DMS53 (cell line): ENCODE data around the gene FGGY.
"Not testable (repeated sequence)": the region's sequence is repeated elsewhere in the genome, so short reads cannot be mapped to it uniquely, and the experiment has no call there.

Source experiments
- DNase-seq: peaks from one replicate; lab custom pipeline; 2025; lab: John Stamatoyannopoulos, UW

FGGY gene

DNA sequence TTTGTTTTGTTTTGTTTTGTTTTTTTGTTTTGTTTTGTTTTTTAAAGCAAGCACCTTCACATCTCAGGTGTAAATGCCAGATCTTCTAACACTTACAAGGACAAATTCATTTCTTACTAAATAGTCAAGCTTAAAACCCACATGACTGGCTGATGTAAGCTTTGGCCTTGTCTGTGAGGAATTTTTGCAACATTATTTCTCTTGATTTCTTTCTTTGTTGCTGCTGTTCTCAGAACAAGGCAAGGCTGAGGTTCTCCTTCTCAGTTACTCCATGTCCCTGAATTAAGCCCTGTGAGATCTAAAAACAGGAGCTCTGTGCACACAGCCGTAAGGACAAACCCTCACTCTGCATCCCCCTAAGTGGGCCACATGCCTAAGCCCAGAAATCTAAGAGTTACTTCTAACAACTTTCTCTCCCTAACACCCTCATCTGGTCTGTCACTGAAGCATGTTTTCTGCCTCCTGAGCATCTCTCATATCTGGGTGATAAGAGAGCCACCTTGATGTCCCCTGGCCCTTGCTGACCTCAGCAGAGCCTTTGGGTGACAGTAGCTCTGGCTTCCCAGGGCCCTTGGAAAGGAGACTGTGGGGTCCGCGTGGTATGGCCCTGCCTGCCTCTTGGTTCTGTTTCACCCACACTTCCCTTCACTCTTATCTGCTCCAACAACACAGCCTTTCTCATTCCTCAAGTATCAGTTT, 436.7 kb downstream of the FGGY start:
- no peak for DNase-seq

DNA sequence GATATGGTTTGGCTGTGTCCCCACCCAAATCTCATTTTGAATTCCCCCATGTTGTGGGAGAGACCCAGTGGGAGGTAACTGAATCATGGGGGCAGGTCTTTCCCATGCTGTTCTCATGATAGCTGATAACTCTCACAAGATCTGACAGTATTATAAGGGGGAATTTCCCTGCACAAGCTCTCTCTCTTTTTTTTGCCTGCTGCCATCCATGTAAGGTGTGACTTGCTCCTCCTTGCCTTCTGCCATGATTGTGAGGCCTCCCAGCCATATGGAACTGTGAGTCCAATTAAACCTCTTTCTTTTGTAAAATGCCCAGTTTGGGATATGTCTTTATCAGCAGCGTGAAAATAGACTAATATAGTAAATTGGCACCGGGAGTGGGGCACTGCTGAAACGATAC, 439.0 kb downstream of the FGGY start:
- not testable (repeated sequence) for DNase-seq

DNA sequence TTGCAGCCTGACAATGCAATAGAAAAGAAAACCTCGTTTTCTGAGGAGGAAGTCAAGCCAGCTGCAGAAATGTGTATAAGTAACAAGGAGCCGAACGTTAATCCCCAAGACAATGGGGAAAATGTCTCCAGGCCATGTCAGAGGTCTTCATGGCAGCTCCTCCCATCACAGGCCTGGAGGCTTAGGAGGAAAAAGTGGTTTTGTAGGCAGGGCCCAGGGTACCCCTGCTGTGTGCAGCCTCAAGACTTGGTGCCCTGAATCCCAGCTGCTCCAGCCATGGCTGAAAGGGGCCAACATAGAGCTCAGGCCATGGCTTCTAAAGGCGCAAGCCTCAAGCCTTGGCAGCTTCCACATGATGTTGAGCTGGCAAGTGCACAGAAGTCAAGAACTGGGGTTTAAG, 439.9 kb downstream of the FGGY start:
- DNase-seq, result peak; percentile 14

DNA sequence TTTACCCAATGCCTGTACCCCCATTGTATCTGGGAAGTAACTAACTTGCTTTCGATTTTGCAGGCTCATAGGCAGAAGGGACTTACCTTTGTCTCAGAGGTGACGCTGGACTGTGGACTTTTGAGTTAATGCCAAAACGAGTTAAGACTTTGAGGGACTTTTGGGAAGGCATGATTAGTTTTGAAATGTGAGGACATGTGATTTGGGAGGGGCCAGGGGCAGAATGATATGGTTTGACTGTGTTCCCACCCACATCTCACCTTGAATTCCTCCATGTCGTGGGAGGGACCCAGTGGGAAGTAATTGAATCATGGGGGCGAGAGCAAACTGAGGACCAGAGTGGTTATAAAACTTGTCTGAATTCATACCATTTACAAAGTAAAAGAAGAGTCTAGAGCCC, 440.7 kb downstream of the FGGY start:
- DNase-seq, result no peak

GRCh38 chr1:59738152-59738551, 441.3 kb downstream of the FGGY start:
- peak; percentile 80 for DNase-seq

DNA sequence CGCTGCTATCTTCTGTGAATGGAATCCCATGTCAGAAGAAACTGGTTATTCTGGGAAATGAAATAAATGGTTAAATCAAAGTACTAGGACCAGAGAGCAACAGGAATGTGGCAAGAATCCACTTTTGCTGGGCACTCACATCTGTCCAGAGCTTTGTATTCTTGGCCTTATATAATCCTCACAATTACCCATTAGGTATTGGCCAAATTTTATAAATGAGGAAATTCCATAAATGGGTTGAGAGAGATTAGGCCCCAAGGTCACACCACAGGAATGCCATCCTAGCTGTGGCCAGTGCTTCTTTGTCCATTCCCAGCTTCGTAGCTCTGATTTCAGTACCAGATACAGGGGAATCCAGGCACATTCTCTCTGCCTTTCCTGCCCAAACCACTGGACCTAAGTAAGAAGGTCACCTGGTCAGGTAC, 441.7 kb downstream of the FGGY start:
- DNase-seq, result no peak

DNA sequence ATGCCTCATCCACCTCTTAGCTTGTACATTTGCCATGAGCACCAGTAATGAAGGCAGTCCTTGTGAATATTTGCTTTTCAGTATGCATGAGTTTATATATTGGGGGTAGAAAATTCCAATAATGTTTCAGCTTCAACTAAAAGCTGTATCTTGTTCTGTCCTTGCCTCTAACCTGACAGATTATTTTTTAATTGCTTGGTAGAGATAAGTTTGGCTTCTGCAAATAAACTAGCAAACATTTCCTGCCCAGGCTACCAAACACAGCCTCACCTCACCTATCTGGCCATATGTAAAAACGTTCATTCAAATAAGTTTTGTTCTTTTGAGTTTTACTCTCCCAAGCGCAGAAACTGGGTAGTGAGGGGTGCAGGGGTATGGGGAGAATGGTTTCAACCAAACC, 442.2 kb downstream of the FGGY start:
- no peak for DNase-seq

DNA sequence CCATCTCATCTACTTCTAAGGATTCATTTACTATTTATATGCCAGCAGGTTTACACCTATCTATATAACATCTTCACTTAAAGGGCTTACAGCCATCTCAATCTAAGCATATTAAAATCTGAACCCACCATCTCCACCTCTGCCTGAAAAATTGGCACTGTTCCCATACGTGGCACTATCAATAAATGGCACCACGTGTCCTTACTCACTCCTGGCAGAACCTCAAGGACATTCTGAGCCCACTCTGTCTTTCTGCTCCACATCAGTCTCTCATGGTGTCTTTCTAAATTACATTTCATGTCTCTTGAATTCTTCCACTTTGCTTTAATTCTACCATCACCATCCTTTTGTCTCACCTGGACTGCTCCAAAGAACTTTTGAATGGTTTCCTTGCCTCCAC, 445.6 kb downstream of the FGGY start:
- DNase-seq, result no peak

- DNase-seq, result no peak
Observed at GRCh38 chr1:59743324-59744091, 446.6 kb downstream of the FGGY start.

DNA sequence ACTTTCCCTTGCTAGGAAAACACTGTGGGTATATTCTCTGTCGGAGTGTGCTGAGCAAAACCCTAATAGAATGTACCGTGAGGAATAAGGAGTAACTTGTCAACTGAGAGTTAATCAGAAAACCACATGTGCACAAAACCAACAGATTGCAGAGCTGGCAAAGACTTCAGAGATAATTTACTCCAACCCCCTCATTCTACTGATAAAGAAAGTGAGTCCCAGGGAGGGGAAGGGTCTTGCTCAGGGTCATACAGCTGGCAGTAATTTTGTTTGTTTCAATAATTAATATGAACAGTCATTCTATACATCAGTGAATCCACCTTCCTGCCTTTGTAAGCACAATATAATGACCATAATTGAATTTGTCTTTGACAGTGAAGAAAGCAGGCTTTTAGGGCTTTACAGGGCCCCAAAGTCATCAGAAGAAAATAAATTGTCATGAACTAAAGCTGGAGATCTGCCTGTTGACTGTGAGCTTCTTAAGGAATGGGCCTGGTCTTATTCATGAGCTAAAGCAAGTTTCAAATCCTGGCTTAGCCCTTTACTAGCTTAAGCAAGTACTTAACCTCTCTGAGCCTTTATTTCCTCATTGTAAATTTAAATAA, 450.6 kb downstream of the FGGY start:
- no peak for DNase-seq

DNA sequence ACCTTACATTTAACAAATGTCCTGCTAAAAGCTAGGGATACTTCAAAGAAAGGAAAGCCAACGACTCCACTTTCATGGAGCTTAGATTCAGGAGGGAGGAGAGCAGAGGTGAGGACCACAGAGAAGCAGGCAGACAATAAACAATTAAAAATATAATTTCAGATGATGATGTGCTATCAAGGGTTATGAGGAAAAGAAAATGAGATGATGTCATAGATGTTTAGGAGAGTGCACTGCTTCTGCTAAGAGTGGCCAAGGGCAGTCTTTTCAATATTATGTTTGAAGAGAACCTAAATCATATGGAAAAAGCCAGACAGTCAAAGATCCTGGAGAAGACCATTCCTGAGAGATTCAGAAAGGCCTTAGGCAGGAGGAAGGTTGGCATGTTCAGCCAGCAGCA, 451.2 kb downstream of the FGGY start:
- DNase-seq, result no peak

- peak; percentile 74 for DNase-seq
Observed at GRCh38 chr1:59750328-59751003, 453.6 kb downstream of the FGGY start.

DNA sequence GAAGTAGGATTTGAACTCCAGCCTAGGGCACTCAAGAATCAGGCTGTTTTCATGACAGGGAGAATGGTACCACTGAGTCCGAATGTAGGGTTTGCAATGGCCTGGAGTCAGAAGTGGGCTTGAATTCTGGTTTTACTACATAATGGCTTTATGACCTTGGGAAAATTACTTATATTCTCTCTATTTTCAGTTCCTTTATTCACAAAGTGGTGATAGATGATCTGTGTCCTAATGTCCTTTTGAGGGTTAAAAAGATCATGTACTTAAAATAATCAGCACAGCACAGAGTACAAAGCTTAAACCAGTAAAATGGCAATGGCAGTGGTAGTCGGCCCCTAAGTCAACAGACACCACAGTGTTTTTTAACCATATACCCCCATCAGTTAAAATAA, 454.1 kb downstream of the FGGY start:
- DNase-seq, result no peak

DNA sequence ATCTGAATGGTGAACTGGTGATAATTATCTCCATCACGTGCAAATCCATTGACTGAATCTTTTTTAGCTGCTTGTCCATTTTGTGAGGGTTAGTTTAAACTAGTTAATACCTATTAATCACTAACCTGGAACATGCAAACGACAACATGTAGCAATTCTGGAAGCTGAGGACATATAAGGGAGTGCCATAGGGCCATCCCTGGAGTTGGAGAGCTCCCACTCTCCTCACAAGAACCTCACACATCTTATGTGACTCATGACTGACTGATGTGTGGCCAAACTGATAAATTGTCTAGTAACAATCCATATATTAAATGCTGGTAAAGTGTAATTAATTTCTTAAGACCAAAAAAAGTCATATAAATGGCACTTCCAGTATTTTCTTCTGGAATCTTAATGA, 454.9 kb downstream of the FGGY start:
- no peak for DNase-seq

GRCh38 chr1:59752556-59753414, 455.9 kb downstream of the FGGY start:
- no peak for DNase-seq

- no peak for DNase-seq
Observed at GRCh38 chr1:59755069-59755685, 458.3 kb downstream of the FGGY start.

- DNase-seq, result no peak
Observed at GRCh38 chr1:59757197-59757747, 460.4 kb downstream of the FGGY start.

- DNase-seq, result peak; percentile 93
Observed at GRCh38 chr1:59759156-59759925, 462.4 kb downstream of the FGGY start.

GRCh38 chr1:59761443-59761842, 464.5 kb downstream of the FGGY start:
- peak; percentile 22 for DNase-seq

- no peak for DNase-seq
Observed at GRCh38 chr1:59763418-59763817, 466.5 kb downstream of the FGGY start.
